Stomach (tissue), 4 donors: ENCODE results near the gene TMEM131.

Experiments used
- CTCF ChIP-seq, 7 experiments: fragments of 450-650 bp in 4 of 7; fragments of 200-600 bp in 3 of 7; sonication (generic) in 3 of 7; IDR thresholded peaks; one replicate each; pipeline ENCODE4 v1.5.1; 2016 to 2019; ENCODE audit warnings: antibody characterized with exemption in 7 of 7, control low read depth in 2 of 7, mild to moderate bottlenecking in 1 of 7
- POLR2A ChIP-seq, 4 donors: fragments of 450-650 bp; IDR thresholded peaks; one replicate each; pipeline ENCODE4 v1.6.1; 2016; ENCODE audit warnings: antibody characterized with exemption in 4 of 4, control low read depth in 2 of 4, mild to moderate bottlenecking in 1 of 4, moderate library complexity in 1 of 4

GRCh38 chr2:97769308-97769707, 226.4 kb downstream of the TMEM131 start:
- TF ChIP-seq CTCF (IDR thresholded peaks at IDR 0.05) (no peak), POLR2A (IDR thresholded peaks at IDR 0.05) (no peak)
